ENCODE measurements around the gene APLP2. TPM values are rescaled to one million over a fixed set of nuclear protein-coding genes. Genes with fewer than 3 reads are reported as not detected.

The APLP2 gene
- total and polyA plus RNA-seq, 9 donors: 198 to 466 (median 251) TPM

- no peaks in the 10 kb centered on the region for H3K36me3 ChIP-seq
- H3K4me3 ChIP-seq: no peak overlapping the region
- no peak overlapping the region for H3K27ac ChIP-seq
- TF ChIP-seq EP300 (IDR thresholded peaks at IDR 0.05) (no peak), CTCF (IDR thresholded peaks at IDR 0.05) (no peak), POLR2A (IDR thresholded peaks at IDR 0.05) (no peak)
- intact Hi-C loops (cut with DNase I): loop anchor here in 1 of 4 donors (10.0 kb wide), 1 partner anchor 59 kb away; the partner anchor contains the start of gene APLP2
- DNase-seq: no peak
- 93 to 95% (median 94%) methylated on average over 32 of the region's 32 CpGs for WGBS, 3 donors
- no peaks in the 10 kb centered on the region for H3K9me3 ChIP-seq
- H3K27me3 ChIP-seq: no peaks in the 10 kb centered on the region
- H3K4me1 ChIP-seq (ENCODE audit: insufficient read depth): no peaks in the 10 kb centered on the region
These were observed 53.8 kb downstream of the APLP2 start for GRCh38 chr11:130123414-130124040.

- Histone ChIP-seq H3K27me3 (no peaks in the 10 kb centered on the region), H3K36me3 (no peaks in the 10 kb centered on the region), H3K4me1 (ENCODE audit: insufficient read depth) (no peaks in the 10 kb centered on the region), H3K4me3 (no peak overlapping the region), H3K27ac (no peak overlapping the region), H3K9me3 (no peaks in the 10 kb centered on the region)
- TF ChIP-seq POLR2A (IDR thresholded peaks at IDR 0.05) (no peak), CTCF (IDR thresholded peaks at IDR 0.05) (no peak), EP300 (IDR thresholded peaks at IDR 0.05) (no peak)
- peak in 1 of 5 donors; percentile 38 for DNase-seq
- intact Hi-C loops (cut with DNase I): loop anchor here in 1 of 4 donors (10.0 kb wide), 1 partner anchor 59 kb away; the partner anchor contains the start of gene APLP2
- WGBS, 3 donors: 32 to 58% (median 39%) methylated on average over 4 of the region's 4 CpGs
These were observed 54.4 kb downstream of the APLP2 start for GRCh38 chr11:130124096-130124495.

- no peak for TF ChIP-seq CTCF (IDR thresholded peaks at IDR 0.05)
- TF ChIP-seq POLR2A (IDR thresholded peaks at IDR 0.05): no peak
- no peak for TF ChIP-seq EP300 (IDR thresholded peaks at IDR 0.05)
- Histone ChIP-seq H3K9me3 (no peaks in the 10 kb centered on the region), H3K27ac (no peak overlapping the region), H3K4me1 (ENCODE audit: insufficient read depth) (no peaks in the 10 kb centered on the region), H3K27me3 (no peaks in the 10 kb centered on the region), H3K36me3 (no peaks in the 10 kb centered on the region), H3K4me3 (no peak overlapping the region)
- no peak for DNase-seq
- 85 to 93% (median 89%) methylated on average over 4 of the region's 4 CpGs for WGBS, 3 donors
- intact Hi-C loops (cut with DNase I): loop anchor here in 2 of 4 donors (5.0 to 10.0 kb wide), 2 partner anchors 61 to 183 kb away; partner anchors contain the start of gene APLP2 (in 1 of the 2)
These were observed 55.9 kb downstream of the APLP2 start for GRCh38 chr11:130125638-130126037.

- H3K27me3 ChIP-seq: no peaks in the 10 kb centered on the region
- no peak for TF ChIP-seq CTCF (IDR thresholded peaks at IDR 0.05)
- TF ChIP-seq POLR2A (IDR thresholded peaks at IDR 0.05): no peak
- TF ChIP-seq EP300 (IDR thresholded peaks at IDR 0.05): no peak
- no peak overlapping the region for H3K4me3 ChIP-seq
- no peaks in the 10 kb centered on the region for H3K36me3 ChIP-seq
- intact Hi-C loops (cut with DNase I): loop anchor here in 2 of 4 donors (5.0 to 10.0 kb wide), 2 partner anchors 62 to 184 kb away; partner anchors contain the start of gene APLP2 (in 1 of the 2)
- H3K4me1 ChIP-seq (ENCODE audit: insufficient read depth): no peaks in the 10 kb centered on the region
- no peaks in the 10 kb centered on the region for H3K9me3 ChIP-seq
- no peak for DNase-seq
- H3K27ac ChIP-seq: no peak overlapping the region
- WGBS, 3 donors: 91 to 93% (median 91%) methylated on average over 5 of the region's 5 CpGs
These were observed 56.8 kb downstream of the APLP2 start for GRCh38 chr11:130126516-130126915.
